GM23338 (cell line): Measurements from ENCODE around the gene TNNI3K. TPM values are rescaled to one million over a fixed set of nuclear protein-coding genes. Genes with fewer than 3 reads are reported as not detected.

Source experiments
- ATAC-seq: fragments of 200-7000 bp; cut with Tn5 transposase; 3 replicates; pipeline ENCODE4 v1.9.1; 2020
- DNase-seq: peaks from one replicate; pipeline ENCODE4 v3.0.0-alpha.2; 2015; ENCODE audit warnings: low spot score
- H2AFZ ChIP-seq: fragments of 200-600 bp; sonication (generic); 2 replicates; pipeline ENCODE4 v1.8.0; 2016; ENCODE audit warnings: antibody characterized with exemption, mild to moderate bottlenecking, moderate library complexity
- H3F3A ChIP-seq: fragments of 200-600 bp; sonication (generic); replicated peaks from 2 replicates; pipeline ENCODE4 v1.8.0; 2017; ENCODE audit warnings: antibody characterized with exemption, mixed run types, low read depth
- H3K27ac ChIP-seq: fragments of 200-600 bp; sonication (generic); 2 replicates; pipeline ENCODE4 v1.6.1; 2016; ENCODE audit warnings: low read depth
- H3K27me3 ChIP-seq: fragments of 200-600 bp; sonication (generic); 2 replicates; pipeline ENCODE4 v1.8.0; 2016; ENCODE audit warnings: mild to moderate bottlenecking, mixed run types, moderate library complexity; ENCODE audit not compliant: insufficient read depth
- H3K36me3 ChIP-seq: fragments of 200-600 bp; sonication (generic); 2 replicates; pipeline ENCODE4 v1.8.0; 2016; ENCODE audit warnings: mild to moderate bottlenecking; ENCODE audit not compliant: insufficient read depth
- H3K4me1 ChIP-seq: fragments of 200-600 bp; sonication (generic); 2 replicates; pipeline ENCODE4 v1.8.0; 2016; ENCODE audit warnings: mild to moderate bottlenecking, moderate library complexity; ENCODE audit not compliant: insufficient read depth
- H3K4me2 ChIP-seq: fragments of 200-600 bp; sonication (generic); 2 replicates; pipeline ENCODE4 v1.7.1; 2017; ENCODE audit warnings: mixed run types
- H3K4me3 ChIP-seq: fragments of 200-600 bp; sonication (generic); 2 replicates; pipeline ENCODE4 v1.6.1; 2016; ENCODE audit warnings: mixed run types
- H3K79me2 ChIP-seq: fragments of 200-600 bp; sonication (generic); replicated peaks from 2 replicates; pipeline ENCODE4 v1.8.0; 2017; ENCODE audit warnings: mild to moderate bottlenecking; ENCODE audit not compliant: insufficient read depth
- H3K9me2 ChIP-seq: fragments of 200-600 bp; sonication (generic); 2 replicates; pipeline ENCODE4 v1.8.0; 2017; ENCODE audit not compliant: insufficient read depth
- H4K20me1 ChIP-seq: fragments of 200-600 bp; sonication (generic); replicated peaks from 2 replicates; pipeline ENCODE4 v1.8.0; 2017; ENCODE audit warnings: mild to moderate bottlenecking; ENCODE audit not compliant: insufficient read depth
- H3K27ac Mint-ChIP-seq: 2 replicates; pipeline ENCODE4 v1.8.0; 2020; ENCODE audit warnings: inconsistent platforms, mild to moderate bottlenecking, moderate library complexity, mixed read lengths
- H3K27me3 Mint-ChIP-seq: 3 replicates; pipeline ENCODE4 v1.8.0; 2022; ENCODE audit warnings: low read depth, mild to moderate bottlenecking, moderate library complexity, mixed read lengths, inconsistent platforms; ENCODE audit not compliant: insufficient read depth, poor library complexity
- H3K36me3 Mint-ChIP-seq: 3 replicates; pipeline ENCODE4 v1.8.0; 2021; ENCODE audit warnings: low read depth, mild to moderate bottlenecking, inconsistent platforms, moderate library complexity, mixed read lengths
- H3K4me1 Mint-ChIP-seq: 3 replicates; pipeline ENCODE4 v1.8.0; 2020; ENCODE audit warnings: mild to moderate bottlenecking, inconsistent platforms, mixed read lengths
- H3K4me3 Mint-ChIP-seq: 3 replicates; pipeline ENCODE4 v1.8.0; 2021; ENCODE audit warnings: moderate library complexity, mild to moderate bottlenecking, inconsistent platforms, mixed read lengths
- H3K9me3 Mint-ChIP-seq: 3 replicates; pipeline ENCODE4 v1.8.0; 2020; ENCODE audit warnings: moderate library complexity, mild to moderate bottlenecking, inconsistent platforms, mixed read lengths
- JUNB ChIP-seq: IDR thresholded peaks from one replicate; pipeline ENCODE4 v1.6.1; 2016; ENCODE audit warnings: antibody characterized with exemption; ENCODE audit not compliant: unreplicated experiment
- POLR2AphosphoS5 ChIP-seq: IDR thresholded peaks from 2 replicates; pipeline ENCODE4 v1.6.1; 2016; ENCODE audit warnings: antibody characterized with exemption, low read depth
- STAT1 ChIP-seq: IDR thresholded peaks from one replicate; pipeline ENCODE4 v1.6.1; 2016; ENCODE audit warnings: antibody characterized with exemption; ENCODE audit not compliant: unreplicated experiment
- ZNF331 ChIP-seq: fragments of 250-450 bp; sonication (Bioruptor Pico); IDR thresholded peaks from 2 replicates; pipeline ENCODE4 v1.5.0; 2020; ENCODE audit warnings: low read depth, mild to moderate bottlenecking, moderate library complexity
- polyA plus RNA-seq: library from polyadenylated mRNA; unstranded; fragments of >200 nt; fragmentation: Nextera tagmentation; extraction: Ambion mirVana; gene quantifications from 2 replicates; pipeline ENCODE4 v1.2.1, GENCODE V29; 2016
- total RNA-seq: library from RNA; depleted of rRNA; stranded (reverse); fragments of >200 nt; shearing (Covaris generic); gene quantifications from 2 replicates; pipeline ENCODE4 v1.2.3, GENCODE V29; 2014
- TF ChIP-seq, protein P1 (sequence below): fragments of 250-450 bp; sonication (Bioruptor Pico); IDR thresholded peaks from 2 replicates; pipeline ENCODE4 v1.5.0; 2020; ENCODE audit warnings: mild to moderate bottlenecking, moderate library complexity
- TF ChIP-seq, protein P2 (sequence below): IDR thresholded peaks from 2 replicates; pipeline ENCODE4 v1.6.1; 2016; ENCODE audit warnings: antibody characterized with exemption
- TF ChIP-seq, protein P3 (sequence below), 2 experiments: fragments of 200-600 bp in 1 of 2; sonication (generic) in 1 of 2; conservative IDR thresholded peaks; 2 replicates each; pipeline versions ENCODE4 v1.5.1 to v1.6.1; 2016 to 2017; ENCODE audit warnings: antibody characterized with exemption in 2 of 2, low read depth in 2 of 2, mild to moderate bottlenecking in 2 of 2, moderate library complexity in 1 of 2

TNNI3K gene
- total and polyA plus RNA-seq, 2 experiments from 2014 or later: not detected

DNA sequence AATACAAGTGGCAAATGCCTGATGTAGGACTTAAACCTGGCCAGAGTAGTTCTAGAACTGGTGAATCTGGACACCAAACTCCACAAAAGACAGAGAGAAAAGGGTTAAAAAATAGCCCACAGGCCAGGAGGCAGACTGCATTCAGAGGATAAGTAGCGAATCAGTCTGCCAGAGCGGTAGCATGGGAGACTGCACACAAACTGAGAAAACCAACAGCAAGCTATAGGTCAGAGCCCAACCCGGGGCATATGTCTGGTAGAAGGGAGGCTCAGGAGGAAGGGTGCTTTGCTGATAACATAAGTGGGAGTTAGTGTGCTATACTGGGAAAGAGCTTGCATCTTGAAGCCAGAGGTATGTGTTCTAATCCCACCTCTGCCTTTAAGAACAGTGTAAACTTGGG lies 273.3 kb downstream of the TNNI3K start:
- Histone ChIP-seq H3F3A (no peaks in the 10 kb centered on the region), H3K79me2 (no peaks in the 10 kb centered on the region), H3K4me2 (no peak overlapping the region), H4K20me1 (no peaks in the 10 kb centered on the region), H3K27ac (no peak overlapping the region), H3K4me3 (no peak overlapping the region), H3K9me2 (no peaks in the 10 kb centered on the region), H2AFZ (peak overlapping the region; percentile 11; the same call in 1 of the 2 replicates), H3K27me3 (no peaks in the 10 kb centered on the region), H3K4me1 (peaks cover 24% of the 10 kb centered on the region), H3K36me3 (no peaks in the 10 kb centered on the region)
- no peak overlapping the region for H3K4me3 Mint-ChIP-seq
- H3K27me3 Mint-ChIP-seq: peaks cover 7% of the 10 kb centered on the region
- DNase-seq (peak; percentile 41), ATAC-seq (peak; percentile 56)
- no peaks in the 10 kb centered on the region for H3K36me3 Mint-ChIP-seq
- peaks cover 29% of the 10 kb centered on the region for H3K4me1 Mint-ChIP-seq
- no peak overlapping the region for H3K27ac Mint-ChIP-seq
- TF ChIP-seq POLR2AphosphoS5 (no peak), ZNF331 (CRISPR knock-in tag) (no peak), JUNB (no peak), STAT1 (no peak)
- TF ChIP-seq, protein P1, sequence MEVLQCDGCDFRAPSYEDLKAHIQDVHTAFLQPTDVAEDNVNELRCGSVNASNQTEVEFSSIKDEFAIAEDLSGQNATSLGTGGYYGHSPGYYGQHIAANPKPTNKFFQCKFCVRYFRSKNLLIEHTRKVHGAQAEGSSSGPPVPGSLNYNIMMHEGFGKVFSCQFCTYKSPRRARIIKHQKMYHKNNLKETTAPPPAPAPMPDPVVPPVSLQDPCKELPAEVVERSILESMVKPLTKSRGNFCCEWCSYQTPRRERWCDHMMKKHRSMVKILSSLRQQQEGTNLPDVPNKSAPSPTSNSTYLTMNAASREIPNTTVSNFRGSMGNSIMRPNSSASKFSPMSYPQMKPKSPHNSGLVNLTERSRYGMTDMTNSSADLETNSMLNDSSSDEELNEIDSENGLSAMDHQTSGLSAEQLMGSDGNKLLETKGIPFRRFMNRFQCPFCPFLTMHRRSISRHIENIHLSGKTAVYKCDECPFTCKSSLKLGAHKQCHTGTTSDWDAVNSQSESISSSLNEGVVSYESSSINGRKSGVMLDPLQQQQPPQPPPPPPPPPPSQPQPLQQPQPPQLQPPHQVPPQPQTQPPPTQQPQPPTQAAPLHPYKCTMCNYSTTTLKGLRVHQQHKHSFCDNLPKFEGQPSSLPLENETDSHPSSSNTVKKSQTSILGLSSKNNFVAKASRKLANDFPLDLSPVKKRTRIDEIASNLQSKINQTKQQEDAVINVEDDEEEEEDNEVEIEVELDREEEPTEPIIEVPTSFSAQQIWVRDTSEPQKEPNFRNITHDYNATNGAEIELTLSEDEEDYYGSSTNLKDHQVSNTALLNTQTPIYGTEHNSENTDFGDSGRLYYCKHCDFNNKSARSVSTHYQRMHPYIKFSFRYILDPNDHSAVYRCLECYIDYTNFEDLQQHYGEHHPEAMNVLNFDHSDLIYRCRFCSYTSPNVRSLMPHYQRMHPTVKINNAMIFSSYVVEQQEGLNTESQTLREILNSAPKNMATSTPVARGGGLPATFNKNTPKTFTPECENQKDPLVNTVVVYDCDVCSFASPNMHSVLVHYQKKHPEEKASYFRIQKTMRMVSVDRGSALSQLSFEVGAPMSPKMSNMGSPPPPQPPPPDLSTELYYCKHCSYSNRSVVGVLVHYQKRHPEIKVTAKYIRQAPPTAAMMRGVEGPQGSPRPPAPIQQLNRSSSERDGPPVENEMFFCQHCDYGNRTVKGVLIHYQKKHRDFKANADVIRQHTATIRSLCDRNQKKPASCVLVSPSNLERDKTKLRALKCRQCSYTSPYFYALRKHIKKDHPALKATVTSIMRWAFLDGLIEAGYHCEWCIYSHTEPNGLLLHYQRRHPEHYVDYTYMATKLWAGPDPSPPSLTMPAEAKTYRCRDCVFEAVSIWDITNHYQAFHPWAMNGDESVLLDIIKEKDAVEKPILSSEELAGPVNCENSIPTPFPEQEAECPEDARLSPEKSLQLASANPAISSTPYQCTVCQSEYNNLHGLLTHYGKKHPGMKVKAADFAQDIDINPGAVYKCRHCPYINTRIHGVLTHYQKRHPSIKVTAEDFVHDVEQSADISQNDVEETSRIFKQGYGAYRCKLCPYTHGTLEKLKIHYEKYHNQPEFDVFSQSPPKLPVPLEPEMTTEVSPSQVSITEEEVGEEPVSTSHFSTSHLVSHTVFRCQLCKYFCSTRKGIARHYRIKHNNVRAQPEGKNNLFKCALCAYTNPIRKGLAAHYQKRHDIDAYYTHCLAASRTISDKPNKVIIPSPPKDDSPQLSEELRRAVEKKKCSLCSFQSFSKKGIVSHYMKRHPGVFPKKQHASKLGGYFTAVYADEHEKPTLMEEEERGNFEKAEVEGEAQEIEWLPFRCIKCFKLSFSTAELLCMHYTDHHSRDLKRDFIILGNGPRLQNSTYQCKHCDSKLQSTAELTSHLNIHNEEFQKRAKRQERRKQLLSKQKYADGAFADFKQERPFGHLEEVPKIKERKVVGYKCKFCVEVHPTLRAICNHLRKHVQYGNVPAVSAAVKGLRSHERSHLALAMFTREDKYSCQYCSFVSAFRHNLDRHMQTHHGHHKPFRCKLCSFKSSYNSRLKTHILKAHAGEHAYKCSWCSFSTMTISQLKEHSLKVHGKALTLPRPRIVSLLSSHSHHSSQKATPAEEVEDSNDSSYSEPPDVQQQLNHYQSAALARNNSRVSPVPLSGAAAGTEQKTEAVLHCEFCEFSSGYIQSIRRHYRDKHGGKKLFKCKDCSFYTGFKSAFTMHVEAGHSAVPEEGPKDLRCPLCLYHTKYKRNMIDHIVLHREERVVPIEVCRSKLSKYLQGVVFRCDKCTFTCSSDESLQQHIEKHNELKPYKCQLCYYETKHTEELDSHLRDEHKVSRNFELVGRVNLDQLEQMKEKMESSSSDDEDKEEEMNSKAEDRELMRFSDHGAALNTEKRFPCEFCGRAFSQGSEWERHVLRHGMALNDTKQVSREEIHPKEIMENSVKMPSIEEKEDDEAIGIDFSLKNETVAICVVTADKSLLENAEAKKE (CRISPR knock-in tag): no peak
- TF ChIP-seq, protein P2, sequence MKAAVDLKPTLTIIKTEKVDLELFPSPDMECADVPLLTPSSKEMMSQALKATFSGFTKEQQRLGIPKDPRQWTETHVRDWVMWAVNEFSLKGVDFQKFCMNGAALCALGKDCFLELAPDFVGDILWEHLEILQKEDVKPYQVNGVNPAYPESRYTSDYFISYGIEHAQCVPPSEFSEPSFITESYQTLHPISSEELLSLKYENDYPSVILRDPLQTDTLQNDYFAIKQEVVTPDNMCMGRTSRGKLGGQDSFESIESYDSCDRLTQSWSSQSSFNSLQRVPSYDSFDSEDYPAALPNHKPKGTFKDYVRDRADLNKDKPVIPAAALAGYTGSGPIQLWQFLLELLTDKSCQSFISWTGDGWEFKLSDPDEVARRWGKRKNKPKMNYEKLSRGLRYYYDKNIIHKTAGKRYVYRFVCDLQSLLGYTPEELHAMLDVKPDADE: no peak
- TF ChIP-seq, protein P3, sequence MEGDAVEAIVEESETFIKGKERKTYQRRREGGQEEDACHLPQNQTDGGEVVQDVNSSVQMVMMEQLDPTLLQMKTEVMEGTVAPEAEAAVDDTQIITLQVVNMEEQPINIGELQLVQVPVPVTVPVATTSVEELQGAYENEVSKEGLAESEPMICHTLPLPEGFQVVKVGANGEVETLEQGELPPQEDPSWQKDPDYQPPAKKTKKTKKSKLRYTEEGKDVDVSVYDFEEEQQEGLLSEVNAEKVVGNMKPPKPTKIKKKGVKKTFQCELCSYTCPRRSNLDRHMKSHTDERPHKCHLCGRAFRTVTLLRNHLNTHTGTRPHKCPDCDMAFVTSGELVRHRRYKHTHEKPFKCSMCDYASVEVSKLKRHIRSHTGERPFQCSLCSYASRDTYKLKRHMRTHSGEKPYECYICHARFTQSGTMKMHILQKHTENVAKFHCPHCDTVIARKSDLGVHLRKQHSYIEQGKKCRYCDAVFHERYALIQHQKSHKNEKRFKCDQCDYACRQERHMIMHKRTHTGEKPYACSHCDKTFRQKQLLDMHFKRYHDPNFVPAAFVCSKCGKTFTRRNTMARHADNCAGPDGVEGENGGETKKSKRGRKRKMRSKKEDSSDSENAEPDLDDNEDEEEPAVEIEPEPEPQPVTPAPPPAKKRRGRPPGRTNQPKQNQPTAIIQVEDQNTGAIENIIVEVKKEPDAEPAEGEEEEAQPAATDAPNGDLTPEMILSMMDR (conservative IDR thresholded peaks at IDR 0.05; ENCODE audit: low read depth in 2 of 2): no peak
- H3K9me3 Mint-ChIP-seq: no peaks in the 10 kb centered on the region
